NCI-H524 treated with DMSO at 0.1 percent for 48 hours (cell line): Measurements from ENCODE around the gene ATP6V0D1.

ENCODE experiments used
- DNase-seq: peaks from one replicate; lab custom pipeline; 2025; lab: John Stamatoyannopoulos, UW

Gene ATP6V0D1

GRCh38 chr16:67463059-67463458 lies 17.9 kb downstream of the ATP6V0D1 start:
- DNase-seq, result no peak

- no peak for DNase-seq
These were observed 18.7 kb downstream of the ATP6V0D1 start for GRCh38 chr16:67462279-67462655.

GRCh38 chr16:67461600-67462278 lies 19.2 kb downstream of the ATP6V0D1 start:
- no peak for DNase-seq

- DNase-seq, result no peak
These were observed 20.0 kb downstream of the ATP6V0D1 start for GRCh38 chr16:67460961-67461360.

DNA sequence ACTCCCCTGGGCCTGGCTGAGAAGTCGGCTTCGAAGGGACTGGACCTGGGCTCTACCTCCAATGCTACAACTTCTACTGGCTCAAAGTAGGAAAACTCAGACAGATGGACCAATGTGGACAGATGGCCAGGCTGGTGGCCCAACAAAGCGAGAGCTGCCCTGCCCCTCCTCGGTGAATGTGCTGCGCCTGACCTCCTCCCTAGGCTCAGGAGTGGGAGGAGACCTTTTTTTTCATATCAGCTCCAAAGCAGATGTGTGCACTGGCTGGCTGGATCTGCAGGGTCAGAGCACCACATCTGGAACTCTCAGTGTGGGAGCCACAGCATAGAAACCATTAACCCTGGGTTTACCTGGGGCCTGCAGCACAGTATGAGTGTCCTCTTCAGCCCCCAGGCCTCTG lies 20.8 kb downstream of the ATP6V0D1 start:
- DNase-seq, result no peak

DNA sequence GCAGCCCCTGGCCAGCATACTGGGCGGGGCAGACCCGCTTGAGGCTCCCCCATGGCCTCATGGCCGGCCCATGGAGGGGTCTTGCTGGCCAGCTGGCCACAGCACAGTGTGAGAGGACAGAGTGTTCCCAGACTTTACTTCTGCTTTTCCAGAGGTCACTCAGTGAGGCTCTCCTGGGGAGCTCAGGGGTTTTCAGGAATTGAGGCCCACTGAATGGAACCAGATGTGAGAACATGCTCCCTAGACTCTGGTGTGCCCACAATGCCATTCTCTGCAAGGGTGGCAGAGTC lies 21.2 kb downstream of the ATP6V0D1 start:
- no peak for DNase-seq

DNA sequence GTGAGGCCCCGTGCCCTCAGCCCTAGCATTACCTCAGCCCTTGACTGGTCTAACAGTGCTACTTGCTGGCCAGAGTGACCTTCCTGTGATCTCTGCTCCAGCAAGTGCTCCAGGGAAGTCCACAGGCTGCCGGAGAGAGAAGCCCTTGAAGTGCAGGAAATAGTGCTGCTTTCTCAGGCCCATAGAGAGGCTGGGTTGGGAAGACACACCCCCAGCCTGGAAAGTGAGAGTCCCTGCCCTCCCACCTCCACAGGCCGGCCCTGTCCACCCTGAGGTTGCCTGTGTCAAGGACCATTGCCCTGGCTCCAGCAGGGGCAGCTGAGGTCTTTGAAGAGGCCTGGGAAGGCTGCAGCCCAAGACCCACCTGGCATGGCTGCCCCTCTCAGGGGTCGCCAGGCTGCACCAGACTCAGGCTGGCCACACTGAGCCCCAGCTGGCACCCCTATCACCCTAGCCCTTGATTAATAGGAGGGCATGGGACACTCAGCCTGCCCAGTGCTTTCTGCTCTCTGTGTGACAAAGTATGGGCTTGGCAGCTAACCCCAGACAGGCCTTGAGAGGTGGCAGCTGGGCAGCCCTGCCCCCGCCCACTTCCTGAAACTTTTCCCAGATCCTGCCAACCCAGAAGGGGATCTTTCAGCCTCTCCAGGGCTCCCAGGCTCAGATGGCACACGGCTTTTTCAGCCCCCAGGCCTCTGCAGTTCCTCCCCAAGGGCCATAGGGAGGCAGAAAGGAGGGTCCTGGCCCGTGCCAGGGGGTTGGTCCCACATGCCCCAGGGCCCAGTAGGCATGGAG lies 21.7 kb downstream of the ATP6V0D1 start:
- peak; percentile 10 for DNase-seq

- DNase-seq, result no peak
These were observed 22.8 kb downstream of the ATP6V0D1 start for GRCh38 chr16:67458121-67458641.

DNA sequence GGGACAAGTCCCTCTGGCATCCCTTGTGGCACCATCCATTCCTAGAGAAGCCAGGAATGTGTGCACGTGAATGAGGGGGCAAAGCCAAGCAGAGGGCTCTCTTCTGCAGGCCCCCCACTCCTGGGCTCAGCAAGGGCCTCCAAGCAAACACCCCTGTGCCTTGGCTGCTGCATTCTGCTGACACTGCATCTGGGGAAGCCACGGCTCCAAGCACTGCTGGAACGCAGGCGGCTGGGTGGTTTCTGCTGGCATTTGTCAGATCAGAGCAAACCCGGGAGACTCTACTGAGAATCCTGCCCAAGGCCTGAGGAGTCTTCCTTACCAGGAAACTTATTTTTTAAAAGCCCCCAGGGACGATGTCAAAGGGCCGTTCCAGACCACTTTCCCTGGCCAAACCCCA lies 23.3 kb downstream of the ATP6V0D1 start:
- DNase-seq, result no peak

DNA sequence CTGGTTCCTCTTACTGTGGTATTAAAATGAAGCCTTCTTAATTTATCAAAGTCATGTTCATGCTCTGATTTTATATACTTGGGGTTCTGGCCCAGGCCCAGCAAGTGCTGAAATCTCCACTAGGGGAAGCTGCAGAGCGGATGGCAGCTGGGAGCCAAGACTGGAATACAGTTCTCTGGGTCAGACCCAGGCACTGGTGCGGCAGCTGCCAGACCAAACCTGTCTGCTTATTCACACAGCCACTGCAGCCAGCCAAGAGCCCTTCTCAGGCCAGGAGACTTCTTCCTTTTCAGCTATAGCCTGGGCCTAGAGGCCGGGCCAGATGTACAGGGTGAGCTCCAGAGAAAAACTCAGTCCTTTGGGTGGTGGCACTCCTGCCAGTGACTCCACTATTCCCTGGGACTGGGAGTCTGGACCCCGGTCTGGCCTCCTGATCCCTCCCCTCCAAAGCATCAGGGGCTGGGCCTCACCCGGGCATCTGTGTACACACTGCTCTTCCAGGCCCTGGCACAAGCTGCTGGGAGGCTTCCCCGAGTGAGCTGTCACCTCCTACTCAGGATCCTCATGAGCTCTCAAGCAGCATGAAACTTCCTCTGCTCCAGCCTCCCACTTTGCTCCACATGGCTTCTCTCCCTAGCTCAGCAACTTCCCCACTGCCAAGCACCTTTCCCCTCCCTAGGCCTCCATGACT lies 24.4 kb downstream of the ATP6V0D1 start:
- DNase-seq, result no peak

- DNase-seq, result no peak
These were observed 26.1 kb downstream of the ATP6V0D1 start for GRCh38 chr16:67454852-67455251.

GRCh38 chr16:67454104-67454503 lies 26.9 kb downstream of the ATP6V0D1 start:
- DNase-seq, result no peak

DNA sequence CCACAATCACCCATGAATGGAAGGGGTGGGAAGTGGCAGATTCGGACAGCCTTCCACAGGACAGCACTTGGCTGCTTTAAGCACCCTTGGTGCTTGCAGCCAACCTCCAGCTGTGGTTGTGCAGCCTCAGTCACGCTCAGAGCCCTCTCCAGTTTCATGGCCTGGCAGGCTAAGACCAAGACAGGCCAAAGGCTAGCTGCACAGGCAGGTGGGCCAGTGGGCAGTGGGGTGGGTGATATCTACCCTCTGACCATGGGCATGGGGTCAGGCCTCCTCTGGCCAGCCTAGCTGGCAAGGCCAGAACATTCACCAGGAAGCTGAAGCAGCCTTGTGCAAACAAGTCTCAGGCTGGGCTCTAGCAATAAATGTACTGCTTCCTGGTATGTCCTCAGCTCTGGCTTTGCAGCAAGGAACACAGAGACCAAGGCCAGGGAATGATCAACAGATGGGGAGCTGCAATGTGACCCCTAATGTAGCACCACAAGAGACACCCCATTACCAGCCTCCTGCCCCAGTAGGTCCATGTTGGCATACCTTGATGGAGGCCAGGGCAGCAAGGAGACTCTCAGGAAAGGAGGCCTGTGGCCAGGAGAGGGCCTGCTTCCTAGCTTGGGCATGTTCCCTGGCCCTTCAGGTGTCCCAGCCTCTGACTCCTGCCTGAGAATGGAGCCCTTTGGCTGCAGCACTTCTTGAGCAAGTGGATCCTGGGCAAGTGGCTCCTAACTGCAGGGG lies 29.1 kb downstream of the ATP6V0D1 start:
- DNase-seq, result no peak

GRCh38 chr16:67451061-67451703 lies 29.8 kb downstream of the ATP6V0D1 start:
- no peak for DNase-seq

DNA sequence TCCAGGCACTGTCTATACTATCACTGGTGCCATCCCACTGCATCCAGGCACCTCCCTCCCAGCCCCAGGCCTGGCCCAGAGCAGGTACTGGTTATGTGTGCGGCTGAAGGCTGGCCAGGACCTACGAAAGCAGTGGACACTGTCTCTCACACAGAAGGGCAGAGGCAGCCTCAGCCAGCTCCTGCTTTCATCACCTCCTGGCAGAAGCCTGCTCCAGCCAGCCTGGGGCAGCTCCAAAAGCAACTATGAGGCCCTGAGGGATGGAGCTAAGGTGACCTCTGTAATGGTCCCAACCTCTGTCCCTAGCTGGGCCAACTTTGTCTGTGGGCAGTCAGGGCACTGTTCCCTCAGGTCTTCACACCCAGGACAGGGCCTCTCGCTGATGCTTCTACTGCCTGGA lies 31.2 kb downstream of the ATP6V0D1 start:
- no peak for DNase-seq

DNA sequence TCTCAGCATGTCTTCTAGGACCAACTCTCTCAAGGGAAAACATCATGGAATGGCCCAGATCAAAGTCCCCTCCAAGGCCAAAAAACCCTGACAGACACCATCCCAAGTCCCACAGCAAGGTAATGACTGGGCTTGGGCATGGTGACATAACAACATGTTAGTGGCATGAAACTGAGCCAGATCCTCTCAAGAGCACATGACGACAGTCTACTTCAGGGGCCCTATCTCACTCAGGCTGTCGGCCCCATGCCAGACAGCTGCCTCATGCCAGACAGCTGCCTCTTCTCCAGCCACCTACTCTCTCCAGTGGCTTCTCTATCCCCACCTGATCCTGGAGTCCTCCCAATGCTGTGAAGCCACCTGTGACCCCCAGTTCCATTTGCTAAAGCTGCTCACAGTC lies 31.6 kb downstream of the ATP6V0D1 start:
- DNase-seq, result no peak

DNA sequence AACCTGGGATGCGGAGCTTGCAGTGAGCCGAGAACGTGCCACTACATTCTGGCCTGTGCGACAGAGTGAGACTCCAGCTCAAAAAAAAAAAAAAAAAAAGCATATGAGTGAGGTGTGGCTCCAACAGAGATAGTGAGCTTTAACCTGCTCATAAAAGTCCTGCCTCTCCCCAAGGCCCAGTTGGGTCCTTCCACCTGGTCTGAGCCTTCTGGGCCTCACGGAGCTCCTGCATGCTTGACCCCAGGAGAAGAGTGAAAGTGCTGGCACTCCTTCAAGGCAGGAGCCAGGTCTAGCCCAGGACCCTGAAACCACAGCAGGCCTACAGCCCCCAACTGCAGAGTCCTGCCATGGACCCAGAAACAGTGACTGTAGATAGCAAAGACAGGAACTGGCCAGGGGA lies 32.4 kb downstream of the ATP6V0D1 start:
- no peak for DNase-seq

DNA sequence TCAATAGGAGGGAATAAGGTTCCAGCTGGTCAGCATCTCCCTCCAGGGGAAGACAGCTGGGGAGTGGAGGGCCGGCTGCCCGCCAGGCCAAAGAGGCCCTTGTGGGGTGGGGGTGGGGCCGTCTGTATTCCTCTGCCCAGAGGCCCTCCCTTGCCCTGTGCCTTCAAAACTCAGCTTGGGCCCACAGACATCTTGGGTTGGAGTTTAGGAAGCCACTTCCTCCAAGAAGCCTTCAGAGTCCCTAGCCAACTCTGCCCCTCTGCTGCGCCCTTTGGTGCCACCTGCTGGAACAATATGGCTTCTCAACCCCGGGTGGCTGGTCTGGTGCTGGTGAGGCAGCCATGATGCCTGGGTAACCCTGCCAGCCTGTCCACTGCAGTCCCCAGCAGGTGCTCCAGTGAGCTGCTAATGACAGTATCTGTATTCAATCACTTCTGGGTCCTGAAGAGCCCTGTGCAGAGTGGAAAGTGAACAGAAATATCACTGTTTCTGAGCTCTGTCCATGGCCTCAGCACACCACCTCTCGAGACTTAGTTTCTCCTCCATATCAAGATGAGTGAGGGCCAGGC lies 33.4 kb downstream of the ATP6V0D1 start:
- DNase-seq, result no peak

- DNase-seq, result no peak
These were observed 33.9 kb downstream of the ATP6V0D1 start for GRCh38 chr16:67446968-67447507.

DNA sequence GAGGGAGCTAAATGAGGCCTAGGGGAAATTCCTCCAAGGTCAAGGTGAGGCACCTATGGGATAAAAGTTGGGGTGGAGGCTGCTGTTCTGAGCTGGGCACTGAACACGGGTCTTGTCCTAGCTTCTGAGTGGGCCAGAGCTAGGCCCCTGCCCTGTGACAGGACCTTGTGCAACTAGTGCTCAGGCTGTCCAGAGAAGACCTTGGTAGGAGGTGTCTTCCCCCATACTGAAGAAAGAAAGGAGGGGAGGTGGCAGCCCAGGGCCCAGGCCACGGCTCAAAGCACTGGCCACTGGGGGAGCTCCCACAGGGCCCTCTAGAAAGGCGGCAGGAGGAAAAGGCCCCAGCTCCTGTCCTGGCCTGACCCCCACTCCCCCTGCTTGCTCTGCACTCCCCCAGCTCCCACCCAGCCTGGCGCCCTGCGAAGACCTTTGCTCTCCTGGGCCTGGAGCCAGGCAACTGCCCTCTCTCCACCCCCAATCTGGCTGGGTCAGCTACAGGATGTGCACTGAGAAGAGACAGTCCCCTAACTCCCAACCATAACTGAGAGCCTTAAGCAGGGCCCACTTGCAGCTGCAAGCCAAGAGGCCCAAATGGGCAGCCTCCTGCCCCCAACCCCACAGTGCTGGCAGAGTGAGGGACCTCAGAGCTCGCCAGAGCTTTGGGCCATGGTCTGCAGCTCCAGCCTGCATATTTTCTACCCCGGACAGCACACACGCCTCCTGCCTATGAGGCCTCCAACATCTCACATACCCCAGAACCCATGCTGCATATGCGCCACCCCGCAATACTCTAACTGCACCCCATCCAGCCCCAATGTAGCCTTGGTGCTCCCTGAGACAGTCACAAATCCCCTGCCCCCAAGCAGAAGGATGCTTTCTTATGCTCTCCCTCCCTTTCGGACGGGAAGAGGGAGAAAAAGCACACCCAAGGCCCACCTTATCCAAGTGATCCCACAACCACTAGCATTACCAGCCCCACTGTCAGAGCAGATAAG lies 34.7 kb downstream of the ATP6V0D1 start:
- no peak for DNase-seq
